LNCaP clone FGC (cell line): ENCODE results near the gene NFXL1.
A peak's percentile ranks its signal among the peaks of the same experiment; 100 is the strongest.

ENCODE experiments used
- DNase-seq: peaks from one replicate; pipeline ENCODE4 v3.0.0-alpha.2; 2011; ENCODE audit warnings: low read depth
- H3K4me3 ChIP-seq: 2 replicates; pipeline ENCODE4 v1.5.1; 2011; ENCODE audit warnings: mild to moderate bottlenecking, low read depth, low read length, control low read depth
- TF ChIP-seq, protein P1 (sequence below): IDR thresholded peaks from 2 replicates; pipeline ENCODE4 v1.5.1; 2012; ENCODE audit warnings: mild to moderate bottlenecking; ENCODE audit not compliant: control insufficient read depth, insufficient read depth; ENCODE audit errors: extremely low read depth

The NFXL1 gene

DNA sequence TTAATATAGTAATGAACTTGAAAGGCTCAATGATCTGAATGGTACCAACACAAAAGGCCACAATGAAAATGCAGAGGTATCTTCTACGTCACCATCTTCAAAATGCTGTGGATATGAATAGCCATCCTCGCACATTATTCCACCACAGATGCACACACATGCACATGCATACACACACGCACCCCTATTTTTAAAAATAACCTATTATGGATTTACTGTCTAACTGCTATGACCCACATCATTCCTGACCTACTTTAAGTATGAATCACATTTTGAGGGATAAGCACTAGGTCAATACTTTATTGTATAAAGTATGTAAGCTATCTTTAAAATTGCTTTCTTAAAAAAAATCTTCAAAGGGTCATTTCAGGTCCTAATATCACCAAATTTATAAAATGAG is 52.1 kb downstream of the NFXL1 start:
- TF ChIP-seq, protein P1, sequence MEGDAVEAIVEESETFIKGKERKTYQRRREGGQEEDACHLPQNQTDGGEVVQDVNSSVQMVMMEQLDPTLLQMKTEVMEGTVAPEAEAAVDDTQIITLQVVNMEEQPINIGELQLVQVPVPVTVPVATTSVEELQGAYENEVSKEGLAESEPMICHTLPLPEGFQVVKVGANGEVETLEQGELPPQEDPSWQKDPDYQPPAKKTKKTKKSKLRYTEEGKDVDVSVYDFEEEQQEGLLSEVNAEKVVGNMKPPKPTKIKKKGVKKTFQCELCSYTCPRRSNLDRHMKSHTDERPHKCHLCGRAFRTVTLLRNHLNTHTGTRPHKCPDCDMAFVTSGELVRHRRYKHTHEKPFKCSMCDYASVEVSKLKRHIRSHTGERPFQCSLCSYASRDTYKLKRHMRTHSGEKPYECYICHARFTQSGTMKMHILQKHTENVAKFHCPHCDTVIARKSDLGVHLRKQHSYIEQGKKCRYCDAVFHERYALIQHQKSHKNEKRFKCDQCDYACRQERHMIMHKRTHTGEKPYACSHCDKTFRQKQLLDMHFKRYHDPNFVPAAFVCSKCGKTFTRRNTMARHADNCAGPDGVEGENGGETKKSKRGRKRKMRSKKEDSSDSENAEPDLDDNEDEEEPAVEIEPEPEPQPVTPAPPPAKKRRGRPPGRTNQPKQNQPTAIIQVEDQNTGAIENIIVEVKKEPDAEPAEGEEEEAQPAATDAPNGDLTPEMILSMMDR, result no peak
- no peak overlapping the region for H3K4me3 ChIP-seq
- DNase-seq, result no peak

DNA sequence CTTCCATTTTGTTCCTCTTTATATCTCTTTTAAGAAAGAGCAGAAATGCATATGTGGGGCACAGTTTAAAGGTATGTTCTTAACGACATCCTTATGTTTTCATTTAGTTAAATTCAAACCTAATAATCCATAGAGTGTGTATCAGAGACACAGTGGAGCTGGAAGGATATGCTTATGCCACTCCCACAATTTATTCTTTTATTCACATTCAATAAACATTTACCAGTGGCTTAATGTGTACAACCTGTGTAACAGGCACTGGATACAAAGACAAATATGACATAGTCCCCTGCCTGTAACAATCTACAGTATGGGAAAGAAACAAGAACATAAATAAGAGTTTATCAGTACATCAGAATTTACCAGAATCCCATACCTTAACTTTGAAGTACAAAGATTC is 54.1 kb downstream of the NFXL1 start:
- TF ChIP-seq, protein P1, result no peak
- no peak for DNase-seq
- H3K4me3 ChIP-seq, result no peak overlapping the region

DNA sequence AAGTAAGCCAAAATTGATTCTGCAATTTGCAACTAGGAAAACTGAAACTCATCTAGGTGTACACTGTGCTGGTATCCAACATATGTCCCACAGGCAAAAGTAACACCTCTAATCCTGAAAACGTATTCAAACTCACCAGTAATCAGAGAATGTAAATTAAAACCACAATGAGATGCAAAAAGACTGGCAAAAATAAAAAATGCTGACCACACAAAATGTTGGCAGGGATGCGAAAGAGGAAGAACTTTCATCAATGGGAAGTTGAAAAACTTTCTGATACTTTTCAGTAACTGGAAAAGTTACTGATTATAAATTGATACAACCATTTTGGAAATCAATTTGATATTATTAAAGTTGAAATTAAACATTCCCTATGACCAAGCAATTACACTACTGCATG is 56.4 kb downstream of the NFXL1 start:
- TF ChIP-seq, protein P1, result no peak
- DNase-seq, result no peak
- H3K4me3 ChIP-seq, result no peak overlapping the region

DNA sequence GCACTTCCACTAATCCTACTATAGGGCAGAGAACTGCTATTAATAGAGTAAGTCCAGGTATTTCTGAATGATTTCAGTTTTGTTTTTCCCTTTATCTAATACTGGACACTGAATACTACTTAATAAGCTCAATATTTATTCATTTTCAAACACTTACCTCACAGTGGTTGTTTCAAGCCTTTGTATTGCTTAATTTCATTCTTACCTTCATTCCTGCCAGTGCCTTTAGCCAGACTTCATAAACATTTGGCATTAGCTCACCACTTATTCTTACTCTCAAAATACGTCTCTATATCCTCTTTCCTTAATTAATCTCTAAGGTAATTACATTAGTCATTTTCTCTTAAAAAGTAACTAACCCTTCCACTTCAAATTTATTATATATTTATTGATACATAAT is 57.7 kb downstream of the NFXL1 start:
- DNase-seq, result no peak
- no peak overlapping the region for H3K4me3 ChIP-seq
- TF ChIP-seq, protein P1, result no peak

DNA sequence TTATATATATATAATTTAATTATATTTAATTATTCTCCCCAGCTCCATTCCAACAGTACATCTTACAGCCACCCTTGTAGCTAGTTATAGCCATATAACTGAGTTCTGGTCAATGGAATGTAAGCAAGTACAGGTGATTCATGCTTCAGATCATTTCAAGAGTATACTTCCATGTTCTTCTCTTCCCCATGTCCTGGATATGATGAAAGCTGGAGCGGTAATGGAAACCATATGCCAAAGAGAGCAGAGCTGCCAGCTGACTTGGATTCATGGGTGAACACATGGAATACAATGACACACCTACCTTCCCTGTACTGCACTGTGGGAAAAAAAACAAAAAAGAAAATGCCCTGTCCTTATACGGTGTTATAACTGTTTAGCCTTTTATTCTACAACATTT is 59.0 kb downstream of the NFXL1 start:
- DNase-seq, result no peak
- TF ChIP-seq, protein P1, result no peak
- H3K4me3 ChIP-seq, result no peak overlapping the region

DNA sequence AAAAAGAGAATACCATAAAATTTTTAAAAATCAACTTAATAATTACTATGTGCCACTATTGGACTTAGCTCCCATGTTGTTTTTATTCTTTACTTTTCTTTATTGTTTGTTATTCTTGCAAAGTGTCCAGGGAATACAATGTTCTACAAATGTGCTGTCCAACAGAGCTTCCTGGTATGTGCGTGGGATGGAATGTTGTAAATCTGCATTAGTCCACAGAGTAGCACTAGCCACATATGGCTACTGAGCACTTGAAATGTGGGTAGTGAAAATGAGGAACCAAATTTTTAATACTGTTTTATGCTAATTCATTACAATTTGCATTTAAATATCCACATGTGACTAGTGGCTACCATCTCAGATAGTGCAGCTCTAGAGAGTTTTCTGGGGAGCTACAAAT is 62.2 kb downstream of the NFXL1 start:
- TF ChIP-seq, protein P1, result peak; percentile 24; the same call in 1 of the 2 replicates
- peak; percentile 94 for DNase-seq
- peak overlapping the region; percentile 17; the same call in 1 of the 2 replicates for H3K4me3 ChIP-seq

DNA sequence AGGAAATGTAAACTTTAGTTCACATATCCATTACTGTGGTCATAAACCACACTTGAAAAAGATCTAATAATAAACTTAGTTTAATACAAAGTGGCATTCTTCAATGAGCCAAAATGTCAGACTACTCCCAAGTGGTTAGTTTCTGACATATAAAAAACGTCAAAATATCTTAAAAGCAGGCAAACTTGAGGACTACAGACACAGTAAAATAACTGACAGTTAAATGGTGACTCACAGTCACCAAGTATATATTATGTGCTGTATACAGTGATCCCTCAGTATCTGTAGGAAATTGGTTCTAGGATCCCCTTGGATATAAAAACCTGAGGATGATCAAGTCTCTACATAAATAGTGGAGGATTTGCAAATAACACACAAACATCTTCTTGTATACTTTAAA is 64.9 kb downstream of the NFXL1 start:
- no peak overlapping the region for H3K4me3 ChIP-seq
- TF ChIP-seq, protein P1, result no peak
- DNase-seq, result no peak
